Measurements from ENCODE around the gene DHX32. TPM values are rescaled to one million over a fixed set of nuclear protein-coding genes. Genes with fewer than 3 reads are reported as not detected.
"Not testable (repeated sequence)": the region's sequence is repeated elsewhere in the genome, so short reads cannot be mapped to it uniquely, and the experiment has no call there.

Gene DHX32
- 21.9 TPM for total RNA-seq

- Histone ChIP-seq H3K9me3 (ENCODE audit: control insufficient read depth in 3 of 3, low read length in 3 of 3) (no peaks in the 10 kb centered on the region), H3K9ac (ENCODE audit: low read depth in 1 of 3, low read length in 3 of 3) (no peak within 1 kb of the TSS), H3K4me3 (ENCODE audit: low read length in 3 of 3) (no peak within 1 kb of the TSS), H3K36me3 (ENCODE audit: control insufficient read depth in 3 of 3, insufficient read depth in 3 of 3, low read length in 3 of 3) (peaks cover 7 to 10% (median 9%) of the 10 kb centered on the region in 3 donors), H3K27ac (ENCODE audit: low read depth, low read length) (no peak within 1 kb of the TSS), H3K27me3 (ENCODE audit: control insufficient read depth in 3 of 3, insufficient read depth in 3 of 3, low read length in 3 of 3) (no peaks in the 10 kb centered on the region), H3K4me1 (ENCODE audit: control insufficient read depth in 3 of 3, insufficient read depth in 3 of 3, low read length in 3 of 3) (no peaks in the 10 kb centered on the region)
Measured at GRCh38 chr10:125881192-125881591, at the start of gene DHX32. Gene DHX32, minus strand, starts transcription at chr10:125881292. Its CDS starts 468 bp downstream, at chr10:125880824.

- Histone ChIP-seq H3K27me3 (ENCODE audit: control insufficient read depth in 3 of 3, insufficient read depth in 3 of 3, low read length in 3 of 3) (no peaks in the 10 kb centered on the region), H3K4me1 (ENCODE audit: control insufficient read depth in 3 of 3, insufficient read depth in 3 of 3, low read length in 3 of 3) (peaks cover 0 to 2% (median 0%) of the 10 kb centered on the region in 3 donors), H3K9ac (ENCODE audit: low read depth in 1 of 3, low read length in 3 of 3) (no peak overlapping the region), H3K4me3 (ENCODE audit: low read length in 3 of 3) (no peak overlapping the region), H3K36me3 (ENCODE audit: control insufficient read depth in 3 of 3, insufficient read depth in 3 of 3, low read length in 3 of 3) (no peaks in the 10 kb centered on the region), H3K9me3 (ENCODE audit: control insufficient read depth in 3 of 3, low read length in 3 of 3) (no peaks in the 10 kb centered on the region), H3K27ac (ENCODE audit: low read depth, low read length) (no peak overlapping the region)
Measured at GRCh38 chr10:125929618-125930017, 48.5 kb upstream of the DHX32 start.

GRCh38 chr10:125928928-125929585, 48.0 kb upstream of the DHX32 start:
- H3K27me3 ChIP-seq (ENCODE audit: control insufficient read depth in 3 of 3, insufficient read depth in 3 of 3, low read length in 3 of 3), result no peaks in the 10 kb centered on the region
- no peak overlapping the region for H3K27ac ChIP-seq (ENCODE audit: low read depth, low read length)
- H3K9me3 ChIP-seq (ENCODE audit: control insufficient read depth in 3 of 3, low read length in 3 of 3), result no peaks in the 10 kb centered on the region
- H3K9ac ChIP-seq (ENCODE audit: low read depth in 1 of 3, low read length in 3 of 3), result no peak overlapping the region
- no peaks in the 10 kb centered on the region for H3K4me1 ChIP-seq (ENCODE audit: control insufficient read depth in 3 of 3, insufficient read depth in 3 of 3, low read length in 3 of 3)
- no peak overlapping the region for H3K4me3 ChIP-seq (ENCODE audit: low read length in 3 of 3)
- H3K36me3 ChIP-seq (ENCODE audit: control insufficient read depth in 3 of 3, insufficient read depth in 3 of 3, low read length in 3 of 3), result no peaks in the 10 kb centered on the region

GRCh38 chr10:125927265-125927664, 46.2 kb upstream of the DHX32 start:
- H3K4me3 ChIP-seq (ENCODE audit: low read length in 3 of 3); H3K36me3 ChIP-seq (ENCODE audit: control insufficient read depth in 3 of 3, insufficient read depth in 3 of 3, low read length in 3 of 3); H3K27me3 ChIP-seq (ENCODE audit: control insufficient read depth in 3 of 3, insufficient read depth in 3 of 3, low read length in 3 of 3); H3K27ac ChIP-seq (ENCODE audit: low read depth, low read length); H3K4me1 ChIP-seq (ENCODE audit: control insufficient read depth in 3 of 3, insufficient read depth in 3 of 3, low read length in 3 of 3); H3K9ac ChIP-seq (ENCODE audit: low read depth in 1 of 3, low read length in 3 of 3); H3K9me3 ChIP-seq (ENCODE audit: control insufficient read depth in 3 of 3, low read length in 3 of 3): not testable (repeated sequence)

- Histone ChIP-seq H3K9me3 (ENCODE audit: control insufficient read depth in 3 of 3, low read length in 3 of 3) (no peaks in the 10 kb centered on the region), H3K27ac (ENCODE audit: low read depth, low read length) (no peak overlapping the region), H3K36me3 (ENCODE audit: control insufficient read depth in 3 of 3, insufficient read depth in 3 of 3, low read length in 3 of 3) (no peaks in the 10 kb centered on the region), H3K4me3 (ENCODE audit: low read length in 3 of 3) (no peak overlapping the region), H3K9ac (ENCODE audit: low read depth in 1 of 3, low read length in 3 of 3) (no peak overlapping the region), H3K4me1 (ENCODE audit: control insufficient read depth in 3 of 3, insufficient read depth in 3 of 3, low read length in 3 of 3) (no peaks in the 10 kb centered on the region), H3K27me3 (ENCODE audit: control insufficient read depth in 3 of 3, insufficient read depth in 3 of 3, low read length in 3 of 3) (no peaks in the 10 kb centered on the region)
Measured at GRCh38 chr10:125926247-125926646, 45.2 kb upstream of the DHX32 start.

- Histone ChIP-seq H3K9ac (ENCODE audit: low read depth in 1 of 3, low read length in 3 of 3) (no peak overlapping the region), H3K27ac (ENCODE audit: low read depth, low read length) (no peak overlapping the region), H3K36me3 (ENCODE audit: control insufficient read depth in 3 of 3, insufficient read depth in 3 of 3, low read length in 3 of 3) (no peaks in the 10 kb centered on the region), H3K9me3 (ENCODE audit: control insufficient read depth in 3 of 3, low read length in 3 of 3) (no peaks in the 10 kb centered on the region), H3K4me3 (ENCODE audit: low read length in 3 of 3) (no peak overlapping the region), H3K4me1 (ENCODE audit: control insufficient read depth in 3 of 3, insufficient read depth in 3 of 3, low read length in 3 of 3) (no peaks in the 10 kb centered on the region), H3K27me3 (ENCODE audit: control insufficient read depth in 3 of 3, insufficient read depth in 3 of 3, low read length in 3 of 3) (no peaks in the 10 kb centered on the region)
Measured at GRCh38 chr10:125925262-125925834, 44.3 kb upstream of the DHX32 start.

- not testable (repeated sequence) for H3K9ac ChIP-seq (ENCODE audit: low read depth in 1 of 3, low read length in 3 of 3); H3K4me3 ChIP-seq (ENCODE audit: low read length in 3 of 3); H3K4me1 ChIP-seq (ENCODE audit: control insufficient read depth in 3 of 3, insufficient read depth in 3 of 3, low read length in 3 of 3); H3K36me3 ChIP-seq (ENCODE audit: control insufficient read depth in 3 of 3, insufficient read depth in 3 of 3, low read length in 3 of 3); H3K9me3 ChIP-seq (ENCODE audit: control insufficient read depth in 3 of 3, low read length in 3 of 3); H3K27me3 ChIP-seq (ENCODE audit: control insufficient read depth in 3 of 3, insufficient read depth in 3 of 3, low read length in 3 of 3); H3K27ac ChIP-seq (ENCODE audit: low read depth, low read length)
Measured at GRCh38 chr10:125921643-125922306, 40.7 kb upstream of the DHX32 start.

- H3K9me3 ChIP-seq (ENCODE audit: control insufficient read depth in 3 of 3, low read length in 3 of 3); H3K36me3 ChIP-seq (ENCODE audit: control insufficient read depth in 3 of 3, insufficient read depth in 3 of 3, low read length in 3 of 3); H3K27ac ChIP-seq (ENCODE audit: low read depth, low read length); H3K4me1 ChIP-seq (ENCODE audit: control insufficient read depth in 3 of 3, insufficient read depth in 3 of 3, low read length in 3 of 3); H3K4me3 ChIP-seq (ENCODE audit: low read length in 3 of 3); H3K27me3 ChIP-seq (ENCODE audit: control insufficient read depth in 3 of 3, insufficient read depth in 3 of 3, low read length in 3 of 3); H3K9ac ChIP-seq (ENCODE audit: low read depth in 1 of 3, low read length in 3 of 3): not testable (repeated sequence)
Measured at GRCh38 chr10:125917704-125918361, 36.7 kb upstream of the DHX32 start.

GRCh38 chr10:125916977-125917376, 35.9 kb upstream of the DHX32 start:
- no peak overlapping the region for H3K9ac ChIP-seq (ENCODE audit: low read depth in 1 of 3, low read length in 3 of 3)
- no peak overlapping the region for H3K4me3 ChIP-seq (ENCODE audit: low read length in 3 of 3)
- H3K36me3 ChIP-seq (ENCODE audit: control insufficient read depth in 3 of 3, insufficient read depth in 3 of 3, low read length in 3 of 3), result no peaks in the 10 kb centered on the region
- H3K4me1 ChIP-seq (ENCODE audit: control insufficient read depth in 3 of 3, insufficient read depth in 3 of 3, low read length in 3 of 3), result no peaks in the 10 kb centered on the region
- no peak overlapping the region for H3K27ac ChIP-seq (ENCODE audit: low read depth, low read length)
- H3K9me3 ChIP-seq (ENCODE audit: control insufficient read depth in 3 of 3, low read length in 3 of 3), result peaks cover 0 to 2% (median 0%) of the 10 kb centered on the region in 3 donors
- no peaks in the 10 kb centered on the region for H3K27me3 ChIP-seq (ENCODE audit: control insufficient read depth in 3 of 3, insufficient read depth in 3 of 3, low read length in 3 of 3)

- H3K4me1 ChIP-seq (ENCODE audit: control insufficient read depth in 3 of 3, insufficient read depth in 3 of 3, low read length in 3 of 3); H3K9me3 ChIP-seq (ENCODE audit: control insufficient read depth in 3 of 3, low read length in 3 of 3); H3K36me3 ChIP-seq (ENCODE audit: control insufficient read depth in 3 of 3, insufficient read depth in 3 of 3, low read length in 3 of 3); H3K27me3 ChIP-seq (ENCODE audit: control insufficient read depth in 3 of 3, insufficient read depth in 3 of 3, low read length in 3 of 3); H3K27ac ChIP-seq (ENCODE audit: low read depth, low read length); H3K9ac ChIP-seq (ENCODE audit: low read depth in 1 of 3, low read length in 3 of 3); H3K4me3 ChIP-seq (ENCODE audit: low read length in 3 of 3): not testable (repeated sequence)
Measured at GRCh38 chr10:125913277-125913676, 32.2 kb upstream of the DHX32 start.
